ENCODE measurements around the gene HOXC9. TPM values are rescaled to one million over a fixed set of nuclear protein-coding genes. Genes with fewer than 3 reads are reported as not detected.

Gene HOXC9
- total RNA-seq, 1 experiment from 2014 or later, result 11.3 TPM

DNA sequence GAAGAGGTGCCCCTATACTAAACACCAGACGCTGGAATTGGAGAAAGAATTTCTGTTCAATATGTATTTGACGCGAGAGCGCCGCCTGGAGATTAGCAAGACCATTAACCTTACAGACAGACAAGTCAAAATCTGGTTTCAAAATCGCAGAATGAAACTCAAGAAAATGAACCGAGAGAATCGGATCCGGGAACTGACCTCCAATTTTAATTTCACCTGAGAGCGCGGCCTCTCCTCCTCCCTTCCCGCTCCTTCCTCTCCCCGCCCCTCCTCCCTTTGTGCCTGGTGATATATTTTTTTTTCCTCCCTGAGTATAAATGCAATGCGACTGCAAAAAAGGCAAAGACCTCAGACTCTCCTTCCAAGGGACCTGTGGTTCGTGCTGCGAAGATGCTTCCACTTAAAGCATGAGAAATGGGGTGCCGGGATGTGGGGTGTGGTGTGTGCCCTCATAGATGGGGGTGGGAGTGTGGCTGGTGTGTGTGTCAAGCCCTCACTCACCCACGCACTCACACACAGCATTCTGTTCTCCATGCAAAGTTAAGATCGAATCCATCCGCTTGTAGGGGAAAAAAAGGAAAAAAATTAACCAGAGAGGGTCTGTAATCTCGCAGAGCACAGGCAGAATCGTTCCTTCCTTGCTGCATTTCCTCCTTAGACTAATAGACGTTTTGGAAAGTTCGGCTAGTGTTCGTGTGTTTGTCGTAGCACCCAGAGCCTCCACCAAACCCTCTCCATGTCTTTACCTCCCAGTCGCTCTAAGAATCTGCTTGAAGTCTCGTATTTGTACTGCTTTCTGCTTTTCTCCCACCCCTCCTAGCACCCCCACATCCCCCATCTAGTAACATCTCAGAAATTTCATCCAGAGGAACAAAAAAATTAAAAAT is 10.5 kb upstream of the HOXC9 start (continued):
- TF ChIP-seq, protein P1, sequence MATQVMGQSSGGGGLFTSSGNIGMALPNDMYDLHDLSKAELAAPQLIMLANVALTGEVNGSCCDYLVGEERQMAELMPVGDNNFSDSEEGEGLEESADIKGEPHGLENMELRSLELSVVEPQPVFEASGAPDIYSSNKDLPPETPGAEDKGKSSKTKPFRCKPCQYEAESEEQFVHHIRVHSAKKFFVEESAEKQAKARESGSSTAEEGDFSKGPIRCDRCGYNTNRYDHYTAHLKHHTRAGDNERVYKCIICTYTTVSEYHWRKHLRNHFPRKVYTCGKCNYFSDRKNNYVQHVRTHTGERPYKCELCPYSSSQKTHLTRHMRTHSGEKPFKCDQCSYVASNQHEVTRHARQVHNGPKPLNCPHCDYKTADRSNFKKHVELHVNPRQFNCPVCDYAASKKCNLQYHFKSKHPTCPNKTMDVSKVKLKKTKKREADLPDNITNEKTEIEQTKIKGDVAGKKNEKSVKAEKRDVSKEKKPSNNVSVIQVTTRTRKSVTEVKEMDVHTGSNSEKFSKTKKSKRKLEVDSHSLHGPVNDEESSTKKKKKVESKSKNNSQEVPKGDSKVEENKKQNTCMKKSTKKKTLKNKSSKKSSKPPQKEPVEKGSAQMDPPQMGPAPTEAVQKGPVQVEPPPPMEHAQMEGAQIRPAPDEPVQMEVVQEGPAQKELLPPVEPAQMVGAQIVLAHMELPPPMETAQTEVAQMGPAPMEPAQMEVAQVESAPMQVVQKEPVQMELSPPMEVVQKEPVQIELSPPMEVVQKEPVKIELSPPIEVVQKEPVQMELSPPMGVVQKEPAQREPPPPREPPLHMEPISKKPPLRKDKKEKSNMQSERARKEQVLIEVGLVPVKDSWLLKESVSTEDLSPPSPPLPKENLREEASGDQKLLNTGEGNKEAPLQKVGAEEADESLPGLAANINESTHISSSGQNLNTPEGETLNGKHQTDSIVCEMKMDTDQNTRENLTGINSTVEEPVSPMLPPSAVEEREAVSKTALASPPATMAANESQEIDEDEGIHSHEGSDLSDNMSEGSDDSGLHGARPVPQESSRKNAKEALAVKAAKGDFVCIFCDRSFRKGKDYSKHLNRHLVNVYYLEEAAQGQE (IDR thresholded peaks at IDR 0.05; ENCODE audit: low read depth), result no peak
- TF ChIP-seq, protein P2, sequence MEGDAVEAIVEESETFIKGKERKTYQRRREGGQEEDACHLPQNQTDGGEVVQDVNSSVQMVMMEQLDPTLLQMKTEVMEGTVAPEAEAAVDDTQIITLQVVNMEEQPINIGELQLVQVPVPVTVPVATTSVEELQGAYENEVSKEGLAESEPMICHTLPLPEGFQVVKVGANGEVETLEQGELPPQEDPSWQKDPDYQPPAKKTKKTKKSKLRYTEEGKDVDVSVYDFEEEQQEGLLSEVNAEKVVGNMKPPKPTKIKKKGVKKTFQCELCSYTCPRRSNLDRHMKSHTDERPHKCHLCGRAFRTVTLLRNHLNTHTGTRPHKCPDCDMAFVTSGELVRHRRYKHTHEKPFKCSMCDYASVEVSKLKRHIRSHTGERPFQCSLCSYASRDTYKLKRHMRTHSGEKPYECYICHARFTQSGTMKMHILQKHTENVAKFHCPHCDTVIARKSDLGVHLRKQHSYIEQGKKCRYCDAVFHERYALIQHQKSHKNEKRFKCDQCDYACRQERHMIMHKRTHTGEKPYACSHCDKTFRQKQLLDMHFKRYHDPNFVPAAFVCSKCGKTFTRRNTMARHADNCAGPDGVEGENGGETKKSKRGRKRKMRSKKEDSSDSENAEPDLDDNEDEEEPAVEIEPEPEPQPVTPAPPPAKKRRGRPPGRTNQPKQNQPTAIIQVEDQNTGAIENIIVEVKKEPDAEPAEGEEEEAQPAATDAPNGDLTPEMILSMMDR (IDR thresholded peaks at IDR 0.05 in 2 of 3, conservative IDR thresholded peaks at IDR 0.05 in 1 of 3; ENCODE audit: borderline replicate concordance in 1 of 3, insufficient read depth in 1 of 3, low read depth in 2 of 3, low read length in 2 of 3), result peak; percentile 52 to 81 (median 67)
- TF ChIP-seq ZFX (IDR thresholded peaks at IDR 0.05) (no peak), EGR1 (IDR thresholded peaks at IDR 0.05; ENCODE audit: low read depth) (no peak)

Data from HCT116 (cell line).